WERI-Rb-1 (cell line): ENCODE results near the gene VSTM2B.

Experiments
- DNase-seq: peaks from one replicate; pipeline ENCODE4 v3.0.0-alpha.2; 2020
- H3K27ac ChIP-seq: fragments of 250-450 bp; sonication (Bioruptor Pico); 2 replicates; pipeline ENCODE4 v1.5.1; 2020; ENCODE audit warnings: mild to moderate bottlenecking, moderate library complexity
- H3K27me3 ChIP-seq: fragments of 250-450 bp; sonication (Bioruptor Pico); 2 replicates; pipeline ENCODE4 v1.5.1; 2021; ENCODE audit warnings: mild to moderate bottlenecking, low read depth, moderate library complexity; ENCODE audit not compliant: insufficient read depth, severe bottlenecking
- H3K36me3 ChIP-seq: fragments of 250-450 bp; sonication (Bioruptor Pico); 2 replicates; pipeline ENCODE4 v1.5.1; 2020; ENCODE audit warnings: mild to moderate bottlenecking, moderate library complexity
- H3K4me3 ChIP-seq: 2 replicates; pipeline ENCODE4 v1.5.1; 2011; ENCODE audit warnings: low read depth, mild to moderate bottlenecking, control low read depth, low read length
- H3K9me3 ChIP-seq: fragments of 250-450 bp; sonication (Bioruptor Pico); 2 replicates; pipeline ENCODE4 v1.5.1; 2021; ENCODE audit warnings: mild to moderate bottlenecking, moderate library complexity; ENCODE audit not compliant: severe bottlenecking
- TF ChIP-seq, protein P1 (sequence below): IDR thresholded peaks from 2 replicates; pipeline ENCODE4 v1.5.1; 2011; ENCODE audit warnings: low read depth, mild to moderate bottlenecking, control low read depth, inconsistent platforms, low read length

Gene VSTM2B

DNA sequence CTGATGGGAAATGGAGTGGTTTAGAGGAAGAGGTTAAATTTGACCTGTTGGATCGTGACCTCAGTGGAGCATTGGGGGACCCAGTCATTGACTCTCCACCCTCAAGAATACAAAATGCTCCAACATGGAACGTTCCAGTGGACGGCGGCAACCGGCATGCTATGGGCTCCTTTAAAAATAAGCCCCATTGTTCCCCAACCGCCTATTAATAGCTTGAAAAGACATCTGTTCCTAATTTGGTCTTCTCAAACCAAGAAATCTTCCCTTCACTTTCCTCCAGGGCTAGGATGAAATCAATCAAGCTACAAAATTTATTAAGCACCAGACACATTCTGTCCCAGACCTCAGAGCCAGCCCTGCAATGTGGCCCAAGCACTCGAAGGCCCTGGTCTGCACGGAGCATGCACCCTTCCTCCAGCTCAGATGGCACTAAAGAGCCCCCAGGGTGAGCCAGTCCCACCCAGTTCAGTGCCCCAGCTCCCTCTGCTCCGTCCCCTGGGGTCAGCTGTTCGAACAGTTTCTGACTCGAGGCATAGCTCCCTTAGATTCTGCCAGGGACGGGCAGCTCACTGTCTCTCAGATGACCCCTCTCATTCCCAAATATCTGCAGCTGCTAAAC, 22.5 kb upstream of the VSTM2B start:
- no peak for DNase-seq
- TF ChIP-seq, protein P1, sequence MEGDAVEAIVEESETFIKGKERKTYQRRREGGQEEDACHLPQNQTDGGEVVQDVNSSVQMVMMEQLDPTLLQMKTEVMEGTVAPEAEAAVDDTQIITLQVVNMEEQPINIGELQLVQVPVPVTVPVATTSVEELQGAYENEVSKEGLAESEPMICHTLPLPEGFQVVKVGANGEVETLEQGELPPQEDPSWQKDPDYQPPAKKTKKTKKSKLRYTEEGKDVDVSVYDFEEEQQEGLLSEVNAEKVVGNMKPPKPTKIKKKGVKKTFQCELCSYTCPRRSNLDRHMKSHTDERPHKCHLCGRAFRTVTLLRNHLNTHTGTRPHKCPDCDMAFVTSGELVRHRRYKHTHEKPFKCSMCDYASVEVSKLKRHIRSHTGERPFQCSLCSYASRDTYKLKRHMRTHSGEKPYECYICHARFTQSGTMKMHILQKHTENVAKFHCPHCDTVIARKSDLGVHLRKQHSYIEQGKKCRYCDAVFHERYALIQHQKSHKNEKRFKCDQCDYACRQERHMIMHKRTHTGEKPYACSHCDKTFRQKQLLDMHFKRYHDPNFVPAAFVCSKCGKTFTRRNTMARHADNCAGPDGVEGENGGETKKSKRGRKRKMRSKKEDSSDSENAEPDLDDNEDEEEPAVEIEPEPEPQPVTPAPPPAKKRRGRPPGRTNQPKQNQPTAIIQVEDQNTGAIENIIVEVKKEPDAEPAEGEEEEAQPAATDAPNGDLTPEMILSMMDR: no peak
- no peaks in the 10 kb centered on the region for H3K36me3 ChIP-seq
- no peak overlapping the region for H3K4me3 ChIP-seq
- H3K9me3 ChIP-seq: no peaks in the 10 kb centered on the region
- no peak overlapping the region for H3K27ac ChIP-seq
- H3K27me3 ChIP-seq: peaks cover 97% of the 10 kb centered on the region

DNA sequence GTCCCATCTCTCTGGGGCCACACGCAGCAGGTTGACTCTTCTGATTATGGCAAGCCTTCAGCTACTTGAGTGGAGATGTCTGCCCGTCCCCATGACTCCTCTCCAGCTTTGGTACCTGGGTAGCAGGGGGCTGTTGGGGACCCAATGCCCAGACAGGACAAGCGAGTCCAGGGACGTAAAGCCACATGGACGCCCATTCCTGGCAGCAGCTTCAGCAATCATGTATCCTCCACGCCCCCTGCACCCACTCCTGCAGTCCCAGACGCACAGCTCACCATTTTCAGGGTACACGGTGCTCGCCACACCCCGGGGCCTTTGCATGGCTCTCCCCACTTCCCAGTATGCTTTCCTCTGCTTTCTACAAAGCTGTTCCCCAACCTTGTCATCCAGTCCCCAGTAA, 22.0 kb upstream of the VSTM2B start:
- DNase-seq: no peak
- H3K36me3 ChIP-seq: no peaks in the 10 kb centered on the region
- TF ChIP-seq, protein P1: no peak
- H3K4me3 ChIP-seq: no peak overlapping the region
- H3K9me3 ChIP-seq: no peaks in the 10 kb centered on the region
- H3K27ac ChIP-seq: no peak overlapping the region
- peaks cover 97% of the 10 kb centered on the region for H3K27me3 ChIP-seq

DNA sequence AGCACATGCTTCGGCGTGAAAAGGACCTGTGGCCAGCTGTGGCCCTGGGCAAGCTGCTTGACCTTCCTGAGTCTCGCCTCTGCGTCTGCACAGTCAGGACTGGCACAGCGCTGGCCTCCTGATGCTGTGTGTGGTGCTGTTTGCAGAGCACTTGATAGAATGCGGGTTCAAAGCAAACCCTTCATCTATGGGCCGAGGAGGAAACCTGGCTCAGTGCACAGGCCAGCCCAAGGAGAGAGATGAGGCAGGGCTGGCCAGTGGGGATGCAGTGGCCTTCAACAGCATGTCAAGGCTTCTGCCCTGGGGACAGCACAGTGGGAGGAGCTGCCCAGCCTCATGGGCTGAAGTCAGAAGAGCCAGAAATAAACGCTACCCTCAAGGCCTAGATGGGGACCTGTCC, 21.3 kb upstream of the VSTM2B start:
- H3K27me3 ChIP-seq: peaks cover 97% of the 10 kb centered on the region
- no peak overlapping the region for H3K27ac ChIP-seq
- H3K36me3 ChIP-seq: no peaks in the 10 kb centered on the region
- TF ChIP-seq, protein P1: no peak
- no peak overlapping the region for H3K4me3 ChIP-seq
- no peaks in the 10 kb centered on the region for H3K9me3 ChIP-seq
- no peak for DNase-seq

DNA sequence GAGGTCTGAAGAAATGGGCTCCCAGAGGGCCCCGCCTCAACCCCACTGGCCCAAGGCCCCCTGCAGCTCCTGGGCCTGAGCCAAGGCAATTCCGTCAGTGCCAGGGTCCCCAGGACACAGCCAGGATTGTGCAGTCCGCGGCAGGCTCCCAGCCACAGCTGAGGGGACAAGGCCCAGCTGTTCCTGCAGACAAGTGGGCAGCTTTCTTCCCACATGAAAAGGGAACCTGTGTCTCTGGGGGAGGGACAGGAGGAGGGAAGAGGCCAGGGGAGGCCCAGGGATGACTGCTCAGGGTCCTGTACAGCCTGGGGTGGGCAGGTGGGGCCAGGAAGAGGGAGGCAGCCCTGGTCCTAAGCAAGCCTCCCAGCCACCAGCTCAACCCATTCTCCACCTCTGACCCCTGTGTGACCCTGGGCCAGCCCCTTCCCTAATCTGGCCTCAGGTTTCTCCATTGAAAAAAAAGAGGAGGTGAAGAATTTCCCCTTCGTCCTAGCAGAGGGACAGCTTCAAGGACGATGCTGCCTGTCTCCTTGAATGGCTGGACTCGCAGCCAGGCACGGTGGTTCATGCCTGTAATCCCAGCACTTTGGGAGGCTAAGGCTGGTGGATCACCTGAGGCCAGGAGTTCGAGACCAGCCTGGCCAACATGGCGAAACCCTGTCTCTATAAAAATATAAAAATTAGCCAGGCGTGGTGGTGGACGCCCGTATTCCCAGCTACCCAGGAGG, 20.5 kb upstream of the VSTM2B start:
- TF ChIP-seq, protein P1: no peak
- no peaks in the 10 kb centered on the region for H3K9me3 ChIP-seq
- DNase-seq: no peak
- no peaks in the 10 kb centered on the region for H3K36me3 ChIP-seq
- H3K27me3 ChIP-seq: peaks cover 97% of the 10 kb centered on the region
- no peak overlapping the region for H3K4me3 ChIP-seq
- H3K27ac ChIP-seq: no peak overlapping the region

DNA sequence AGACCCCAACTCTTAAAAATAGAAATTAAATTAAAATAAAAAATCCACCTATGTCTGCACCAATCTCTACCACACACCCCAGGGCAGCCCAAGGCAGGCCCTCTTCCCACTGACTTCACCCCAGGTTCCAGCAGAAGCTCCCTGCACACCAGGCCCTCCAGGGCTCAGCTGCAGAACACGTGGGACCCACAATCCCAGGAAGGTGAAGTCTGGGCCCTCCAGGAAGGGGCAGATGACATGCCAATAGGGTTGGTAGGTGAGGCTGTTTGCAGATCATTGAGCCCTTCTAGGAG, 19.2 kb upstream of the VSTM2B start:
- Histone ChIP-seq H3K9me3 (no peaks in the 10 kb centered on the region), H3K4me3 (no peak overlapping the region), H3K27ac (no peak overlapping the region), H3K27me3 (peaks cover 96% of the 10 kb centered on the region), H3K36me3 (no peaks in the 10 kb centered on the region)
- no peak for DNase-seq
- TF ChIP-seq, protein P1: no peak
